ENCODE measurements around the gene LONP2.

GRCh38 chr16:48395375-48395774, 151.3 kb downstream of the LONP2 start:
- no peak for TF ChIP-seq EZH2 (IDR thresholded peaks at IDR 0.05; ENCODE audit: low read length, unreplicated experiment)
- TF ChIP-seq, protein P1, sequence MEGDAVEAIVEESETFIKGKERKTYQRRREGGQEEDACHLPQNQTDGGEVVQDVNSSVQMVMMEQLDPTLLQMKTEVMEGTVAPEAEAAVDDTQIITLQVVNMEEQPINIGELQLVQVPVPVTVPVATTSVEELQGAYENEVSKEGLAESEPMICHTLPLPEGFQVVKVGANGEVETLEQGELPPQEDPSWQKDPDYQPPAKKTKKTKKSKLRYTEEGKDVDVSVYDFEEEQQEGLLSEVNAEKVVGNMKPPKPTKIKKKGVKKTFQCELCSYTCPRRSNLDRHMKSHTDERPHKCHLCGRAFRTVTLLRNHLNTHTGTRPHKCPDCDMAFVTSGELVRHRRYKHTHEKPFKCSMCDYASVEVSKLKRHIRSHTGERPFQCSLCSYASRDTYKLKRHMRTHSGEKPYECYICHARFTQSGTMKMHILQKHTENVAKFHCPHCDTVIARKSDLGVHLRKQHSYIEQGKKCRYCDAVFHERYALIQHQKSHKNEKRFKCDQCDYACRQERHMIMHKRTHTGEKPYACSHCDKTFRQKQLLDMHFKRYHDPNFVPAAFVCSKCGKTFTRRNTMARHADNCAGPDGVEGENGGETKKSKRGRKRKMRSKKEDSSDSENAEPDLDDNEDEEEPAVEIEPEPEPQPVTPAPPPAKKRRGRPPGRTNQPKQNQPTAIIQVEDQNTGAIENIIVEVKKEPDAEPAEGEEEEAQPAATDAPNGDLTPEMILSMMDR (conservative IDR thresholded peaks at IDR 0.05; ENCODE audit: low read depth, low read length), result no peak
- no peak for TF ChIP-seq EZH2phosphoT487 (IDR thresholded peaks at IDR 0.05; ENCODE audit: borderline replicate concordance, low read length)
